Thyroid gland (tissue), 4 donors: Measurements from ENCODE around the gene KCNJ10. TPM values are rescaled to one million over a fixed set of nuclear protein-coding genes. Genes with fewer than 3 reads are reported as not detected.

ENCODE experiments used
- DNase-seq, 2 donors: peaks; one replicate each; pipeline ENCODE4 v3.0.0-alpha.2; 2019
- H3K27ac ChIP-seq, 3 donors: fragments of 200-600 bp; sonication (generic); 1 replicate in 2 of 3; 2 replicates in 1 of 3; pipeline ENCODE4 v1.5.1; 2016 to 2019; ENCODE audit warnings: mild to moderate bottlenecking in 1 of 3, moderate library complexity in 1 of 3
- H3K27me3 ChIP-seq: fragments of 200-600 bp; sonication (generic); one replicate; pipeline ENCODE4 v1.5.1; 2019
- H3K36me3 ChIP-seq, 2 donors: fragments of 200-600 bp; sonication (generic); one replicate each; pipeline ENCODE4 v1.5.1; 2016 to 2019
- H3K4me1 ChIP-seq, 2 donors: fragments of 200-600 bp; sonication (generic); one replicate each; pipeline ENCODE4 v1.5.1; 2017 to 2019
- H3K4me3 ChIP-seq, 3 donors: fragments of 200-600 bp; sonication (generic); replicated peaks in 1 of 3; 1 replicate in 2 of 3; 2 replicates in 1 of 3; pipeline ENCODE4 v1.5.1; 2016; ENCODE audit warnings: mild to moderate bottlenecking in 1 of 3
- H3K9me3 ChIP-seq: fragments of 200-600 bp; sonication (generic); one replicate; pipeline ENCODE4 v1.5.1; 2017
- CTCF ChIP-seq, 6 experiments: fragments of 200-600 bp in 3 of 6; fragments of 450-650 bp in 3 of 6; sonication (generic) in 3 of 6; IDR thresholded peaks; one replicate each; pipeline ENCODE4 v1.5.1; 2016 to 2019; ENCODE audit warnings: antibody characterized with exemption in 6 of 6, mild to moderate bottlenecking in 2 of 6, inconsistent platforms in 1 of 6, moderate library complexity in 1 of 6
- POLR2A ChIP-seq, 2 donors: fragments of 450-650 bp; IDR thresholded peaks; one replicate each; pipeline ENCODE4 v1.6.1; 2017; ENCODE audit warnings: antibody characterized with exemption in 2 of 2, mild to moderate bottlenecking in 2 of 2, moderate library complexity in 1 of 2
- WGBS, 2 donors: methylation state at CpG; one replicate each; pipeline ENCODE4 v1.1.5; 2017; 5-methylcytosine and 5-hydroxymethylcytosine counted together
- intact Hi-C: fragments of 100-400 bp; cut with DNase I; formaldehyde crosslinking; loops from one replicate; pipeline ENCODE4 v1.15.1; 2023
- total RNA-seq, 4 donors: library from RNA; depleted of rRNA; stranded (reverse); fragments of >200 nt; gene quantifications; one replicate each; pipeline ENCODE4 v1.2.3, GENCODE V29; 2016

KCNJ10 gene
- total RNA-seq, 4 donors from 2014 or later = 0.13 to 0.45 (median 0.33) TPM; not detected in 1

GRCh38 chr1:160049101-160049500, 20.9 kb downstream of the KCNJ10 start:
- Histone ChIP-seq H3K9me3 (no peaks in the 10 kb centered on the region), H3K4me1 (peaks cover 0 to 10% of the 10 kb centered on the region in 2 donors), H3K4me3 (no peak overlapping the region), H3K27me3 (no peaks in the 10 kb centered on the region), H3K27ac (no peak overlapping the region), H3K36me3 (no peaks in the 10 kb centered on the region)
- intact Hi-C loops = loop anchor here (5.0 kb wide), 1 partner anchor 33 kb away; the partner anchor contains the start of gene KCNJ9
- DNase-seq = no peak
- 87 to 92% methylated on average over 3 of the region's 3 CpGs for WGBS, 2 donors
- TF ChIP-seq CTCF (IDR thresholded peaks at IDR 0.05) (no peak), POLR2A (IDR thresholded peaks at IDR 0.05) (no peak)

GRCh38 chr1:160048335-160048734, 21.6 kb downstream of the KCNJ10 start:
- peaks cover 0 to 10% of the 10 kb centered on the region in 2 donors for H3K4me1 ChIP-seq
- no peak overlapping the region for H3K27ac ChIP-seq
- intact Hi-C loops = loop anchor here (5.0 kb wide), 1 partner anchor 34 kb away; the partner anchor contains the start of gene KCNJ9
- no peaks in the 10 kb centered on the region for H3K36me3 ChIP-seq
- no peak overlapping the region for H3K4me3 ChIP-seq
- no peak for DNase-seq
- TF ChIP-seq POLR2A (IDR thresholded peaks at IDR 0.05) = no peak
- no peak for TF ChIP-seq CTCF (IDR thresholded peaks at IDR 0.05)
- no peaks in the 10 kb centered on the region for H3K9me3 ChIP-seq
- no peaks in the 10 kb centered on the region for H3K27me3 ChIP-seq

- no peak overlapping the region for H3K27ac ChIP-seq
- TF ChIP-seq POLR2A (IDR thresholded peaks at IDR 0.05) (no peak), CTCF (IDR thresholded peaks at IDR 0.05) (no peak)
- H3K36me3 ChIP-seq = no peaks in the 10 kb centered on the region
- no peaks in the 10 kb centered on the region for H3K9me3 ChIP-seq
- H3K4me3 ChIP-seq = no peak overlapping the region
- peaks cover 0 to 10% of the 10 kb centered on the region in 2 donors for H3K4me1 ChIP-seq
- intact Hi-C loops = loop anchor here (5.0 kb wide), 1 partner anchor 35 kb away; the partner anchor contains the start of gene KCNJ9
- DNase-seq = no peak
- H3K27me3 ChIP-seq = no peaks in the 10 kb centered on the region
- WGBS, 2 donors = 70 to 71% methylated on average over 9 of the region's 9 CpGs
Measured at GRCh38 chr1:160047111-160047991, 22.6 kb downstream of the KCNJ10 start.

- H3K36me3 ChIP-seq = no peaks in the 10 kb centered on the region
- H3K27ac ChIP-seq = no peak overlapping the region
- H3K9me3 ChIP-seq = no peaks in the 10 kb centered on the region
- WGBS, 2 donors = 4 to 5% methylated on average over 11 of the region's 11 CpGs
- no peaks in the 10 kb centered on the region for H3K27me3 ChIP-seq
- DNase-seq = peak; percentile 37 to 43
- TF ChIP-seq CTCF (IDR thresholded peaks at IDR 0.05) (peak in 5 of 6 experiments; percentile 22 to 76 (median 63)), POLR2A (IDR thresholded peaks at IDR 0.05) (no peak)
- H3K4me3 ChIP-seq = no peak overlapping the region
- H3K4me1 ChIP-seq = peaks cover 0 to 10% of the 10 kb centered on the region in 2 donors
- intact Hi-C loops = loop anchor here (5.0 kb wide), 1 partner anchor 36 kb away; the partner anchor contains the start of gene KCNJ9
Measured at GRCh38 chr1:160046494-160047110, 23.4 kb downstream of the KCNJ10 start.
